OCI-LY3 (cell line): ENCODE data around the gene DPH3.

Experiments
- H2AFZ ChIP-seq: fragments of 200-600, 300-600 bp; shearing (Covaris generic); 2 replicates; pipeline ENCODE4 v1.6.0; 2014; ENCODE audit warnings: antibody characterized with exemption, low read depth, low read length
- H3K27ac ChIP-seq: fragments of 200-600, 300-600 bp; sonication (generic); 2 replicates; pipeline ENCODE4 v1.5.1; 2014; ENCODE audit warnings: mild to moderate bottlenecking, low read length, moderate library complexity, mixed read lengths
- H3K27me3 ChIP-seq: fragments of 200-600, 300-600 bp; sonication (generic); 2 replicates; pipeline ENCODE4 v1.6.1; 2014; ENCODE audit warnings: low read depth, low read length, mixed read lengths
- H3K36me3 ChIP-seq: fragments of 200-600, 300-600 bp; sonication (generic); replicated peaks from 2 replicates; pipeline ENCODE3; 2014; ENCODE audit warnings: low read depth, low read length, mixed read lengths
- H3K4me1 ChIP-seq: fragments of 300-600, 200-600 bp; sonication (generic); 2 replicates; pipeline ENCODE4 v1.6.1; 2014; ENCODE audit warnings: low read length, mixed read lengths
- H3K4me2 ChIP-seq: fragments of 200-600, 300-600 bp; sonication (generic); 2 replicates; pipeline ENCODE4 v1.6.1; 2014; ENCODE audit warnings: low read length, mixed read lengths
- H3K4me3 ChIP-seq: fragments of 300-600, 200-600 bp; sonication (generic); 2 replicates; pipeline ENCODE4 v1.5.1; 2014; ENCODE audit warnings: antibody characterized with exemption, mild to moderate bottlenecking, low read length, moderate library complexity
- H3K79me2 ChIP-seq: fragments of 300-600, 200-600 bp; shearing (Covaris generic); 2 replicates; pipeline ENCODE4 v1.6.1; 2014; ENCODE audit warnings: mild to moderate bottlenecking, low read length, mixed read lengths
- H3K9ac ChIP-seq: fragments of 300-600, 200-600 bp; shearing (Covaris generic); 2 replicates; pipeline ENCODE4 v1.6.0; 2014; ENCODE audit warnings: mild to moderate bottlenecking, low read length, moderate library complexity
- H3K9me3 ChIP-seq: fragments of 200-600, 300-600 bp; shearing (Covaris generic); 2 replicates; pipeline ENCODE4 v1.6.1; 2014; ENCODE audit warnings: low read length, mixed read lengths; ENCODE audit not compliant: insufficient read depth
- H4K20me1 ChIP-seq: fragments of 200-600, 300-600 bp; sonication (generic); 2 replicates; pipeline ENCODE4 v1.6.1; 2016; ENCODE audit warnings: low read length, mixed read lengths; ENCODE audit not compliant: insufficient read depth
- CTCF ChIP-seq: fragments of 200-600, 300-600 bp; sonication (generic); IDR thresholded peaks from 2 replicates; pipeline ENCODE4 v1.5.1; 2014; ENCODE audit warnings: antibody characterized with exemption, low read length, low read depth
- EZH2phosphoT487 ChIP-seq: fragments of 200-600 bp; shearing (Covaris generic); IDR thresholded peaks from 2 replicates; pipeline ENCODE4 v1.6.1; 2018; ENCODE audit warnings: antibody characterized with exemption, mixed run types, low read depth

Gene DPH3

GRCh38 chr3:16279010-16279801, 14.5 kb upstream of the DPH3 start:
- peaks cover 11% of the 10 kb centered on the region for H3K36me3 ChIP-seq
- H3K27ac ChIP-seq: no peak overlapping the region
- no peaks in the 10 kb centered on the region for H4K20me1 ChIP-seq
- H3K4me2 ChIP-seq: no peak overlapping the region
- H3K4me3 ChIP-seq: no peak overlapping the region
- no peaks in the 10 kb centered on the region for H3K27me3 ChIP-seq
- no peak overlapping the region for H3K9ac ChIP-seq
- H3K4me1 ChIP-seq: no peaks in the 10 kb centered on the region
- no peaks in the 10 kb centered on the region for H3K79me2 ChIP-seq
- H3K9me3 ChIP-seq: no peaks in the 10 kb centered on the region
- no peak overlapping the region for H2AFZ ChIP-seq
- TF ChIP-seq CTCF (no peak), EZH2phosphoT487 (no peak)

- Histone ChIP-seq H3K9me3 (no peaks in the 10 kb centered on the region), H2AFZ (no peak overlapping the region), H3K36me3 (peaks cover 9% of the 10 kb centered on the region), H3K27ac (no peak overlapping the region), H3K4me2 (no peak overlapping the region), H3K4me1 (no peaks in the 10 kb centered on the region), H3K4me3 (no peak overlapping the region), H3K9ac (no peak overlapping the region), H3K27me3 (no peaks in the 10 kb centered on the region), H3K79me2 (no peaks in the 10 kb centered on the region), H4K20me1 (no peaks in the 10 kb centered on the region)
- TF ChIP-seq EZH2phosphoT487: no peak
- TF ChIP-seq CTCF: no peak
Measured at GRCh38 chr3:16277471-16277870, 12.7 kb upstream of the DPH3 start.

GRCh38 chr3:16273867-16274266, 9.1 kb upstream of the DPH3 start:
- Histone ChIP-seq H3K4me2 (no peak overlapping the region), H3K9ac (no peak overlapping the region), H3K27ac (no peak overlapping the region), H3K4me3 (no peak overlapping the region), H3K79me2 (peaks cover 3% of the 10 kb centered on the region; the same call in 1 of the 2 replicates), H3K4me1 (no peaks in the 10 kb centered on the region), H3K27me3 (no peaks in the 10 kb centered on the region), H3K36me3 (peaks cover 23% of the 10 kb centered on the region), H3K9me3 (no peaks in the 10 kb centered on the region), H4K20me1 (no peaks in the 10 kb centered on the region), H2AFZ (no peak overlapping the region)
- TF ChIP-seq EZH2phosphoT487 (no peak), CTCF (no peak)

GRCh38 chr3:16272588-16272987, 7.8 kb upstream of the DPH3 start:
- TF ChIP-seq EZH2phosphoT487 (no peak), CTCF (no peak)
- H3K4me1 ChIP-seq: peaks cover 2% of the 10 kb centered on the region; the same call in 1 of the 2 replicates

More at GRCh38 chr3:16272588-16272987, 7.8 kb upstream of the DPH3 start:
- Histone ChIP-seq H3K27ac (no peak overlapping the region), H3K4me3 (no peak overlapping the region), H3K9me3 (no peaks in the 10 kb centered on the region), H3K27me3 (no peaks in the 10 kb centered on the region), H4K20me1 (no peaks in the 10 kb centered on the region), H3K79me2 (peaks cover 11% of the 10 kb centered on the region), H2AFZ (no peak overlapping the region), H3K9ac (no peak overlapping the region), H3K4me2 (no peak overlapping the region), H3K36me3 (peaks cover 22% of the 10 kb centered on the region)
